GM18508 (cell line): ENCODE data around the gene SNX4.

Experiments used
- ATAC-seq: cut with Tn5 transposase; IDR thresholded peaks from one replicate; pipeline ENCODE4 v1.9.1; 2021; ENCODE audit warnings: moderate number of reproducible peaks; ENCODE audit not compliant: insufficient read depth, unreplicated experiment

Gene SNX4

DNA sequence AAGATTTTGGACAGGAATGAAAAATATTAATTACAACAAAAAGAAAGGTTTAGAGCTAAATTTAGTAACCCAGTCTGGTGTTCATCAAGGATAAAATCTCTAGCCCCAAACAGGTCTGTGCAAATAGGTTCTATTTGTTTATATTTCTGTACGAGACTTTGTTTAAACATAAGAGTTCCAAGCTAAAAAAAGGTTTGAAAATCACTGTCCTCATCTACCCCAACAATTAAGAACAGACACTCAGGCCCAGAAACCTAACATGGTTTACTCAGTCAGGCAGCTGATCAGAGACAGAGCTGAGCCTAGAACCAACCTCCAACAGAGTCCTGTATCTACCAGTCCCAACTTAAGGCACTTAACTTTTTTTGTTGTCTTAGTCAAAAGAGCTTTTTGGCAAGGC, 49.3 kb downstream of the SNX4 start:
- no peak for ATAC-seq

DNA sequence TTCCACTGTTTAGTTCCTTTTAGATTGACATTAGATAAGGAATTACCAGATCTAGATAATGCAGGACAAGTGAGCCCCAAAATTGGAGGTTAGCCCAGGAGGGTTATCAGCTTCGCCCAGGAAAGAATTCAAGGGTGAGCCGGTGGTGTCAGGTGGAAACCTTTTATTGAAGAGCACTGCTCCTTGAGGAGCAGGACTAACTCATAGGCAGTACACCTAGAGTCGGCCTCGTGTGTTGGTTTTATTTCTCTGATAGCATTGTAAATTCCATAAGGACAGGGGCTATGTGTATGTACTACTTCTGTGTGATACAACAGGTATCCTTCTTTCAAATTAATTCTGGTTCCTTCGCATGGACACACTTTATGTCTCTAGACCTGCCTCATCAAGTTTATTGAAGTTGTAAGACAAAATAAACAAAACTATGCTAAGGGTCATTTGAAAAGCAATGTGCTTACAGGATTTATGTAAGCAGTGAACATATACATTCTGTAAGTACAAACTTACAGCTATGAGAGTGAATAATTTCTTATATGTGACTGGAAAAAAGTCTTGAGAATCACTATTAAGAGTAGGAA, 57.2 kb downstream of the SNX4 start:
- ATAC-seq, result no peak

DNA sequence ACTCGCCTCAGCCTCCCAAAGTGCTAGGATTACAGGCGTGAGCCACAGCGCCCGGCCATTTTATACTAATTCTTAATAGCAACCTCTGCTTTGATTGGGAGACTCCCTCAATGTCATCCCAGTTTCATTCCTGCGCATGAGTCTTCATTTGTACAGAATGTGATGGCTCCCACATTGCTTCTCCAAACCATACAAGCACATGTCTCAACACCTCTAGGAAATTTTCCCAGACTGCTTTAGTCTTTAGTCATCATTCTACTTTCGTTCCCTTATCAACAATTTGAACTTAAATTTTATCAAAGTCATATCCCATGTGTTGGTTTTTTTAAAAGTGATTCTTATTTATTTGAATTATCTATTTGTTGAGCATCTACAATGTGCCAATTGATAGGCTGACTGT, 58.1 kb downstream of the SNX4 start:
- ATAC-seq, result no peak

DNA sequence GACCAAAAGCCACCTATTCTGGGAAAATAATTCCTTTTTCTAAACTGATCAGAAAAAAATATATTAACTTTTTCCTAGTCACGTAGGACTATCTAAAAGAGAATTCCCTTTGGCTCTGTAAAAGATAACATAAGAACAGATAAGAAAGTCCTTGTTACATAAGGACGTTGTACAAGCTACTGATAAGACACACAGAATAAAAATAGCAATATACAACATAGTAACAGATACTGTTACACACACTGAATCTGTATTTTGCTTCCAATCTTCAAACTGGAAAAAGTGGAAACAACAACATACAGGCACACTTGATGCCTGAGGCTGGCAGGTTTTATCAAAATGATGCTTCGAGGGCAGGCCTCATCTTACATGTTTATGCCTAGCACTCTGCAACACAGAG, 59.8 kb downstream of the SNX4 start:
- ATAC-seq, result no peak

DNA sequence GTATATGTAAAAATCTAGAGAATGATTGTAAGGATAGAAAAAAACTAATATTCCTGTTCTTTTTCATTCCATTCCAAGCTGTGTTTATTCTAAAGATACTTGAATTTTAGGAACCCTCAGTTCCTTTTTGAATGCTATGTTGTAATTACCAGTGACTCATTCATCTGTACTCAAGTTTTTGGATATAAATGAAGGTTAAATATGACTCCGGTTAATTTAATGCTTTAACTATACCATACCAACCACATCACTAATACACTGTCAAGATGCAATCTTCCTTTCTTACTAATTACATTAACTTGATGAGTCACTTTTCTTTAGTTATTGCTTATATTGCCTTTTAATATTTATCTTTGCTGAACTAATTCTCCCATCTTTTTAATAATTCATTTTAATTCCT, 76.1 kb downstream of the SNX4 start:
- no peak for ATAC-seq

DNA sequence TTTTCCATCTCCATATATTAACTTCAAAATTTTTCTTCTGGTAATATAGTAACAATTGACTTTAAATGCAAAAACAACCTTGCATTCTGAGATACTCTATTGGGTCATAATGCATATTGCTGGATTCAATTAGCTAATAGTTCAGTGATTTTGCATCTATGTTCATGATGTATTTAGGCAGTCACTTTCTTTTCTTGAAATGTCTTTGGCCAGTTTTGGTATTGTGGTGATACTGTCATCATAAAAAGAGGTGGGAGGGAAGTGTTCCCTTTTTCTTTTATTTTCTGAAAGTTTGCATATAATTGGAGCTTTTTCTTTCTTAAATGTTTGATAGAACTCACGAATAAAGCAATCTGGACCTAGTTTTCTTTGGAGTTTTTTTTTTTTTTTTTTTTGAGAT, 77.5 kb downstream of the SNX4 start:
- ATAC-seq, result no peak

DNA sequence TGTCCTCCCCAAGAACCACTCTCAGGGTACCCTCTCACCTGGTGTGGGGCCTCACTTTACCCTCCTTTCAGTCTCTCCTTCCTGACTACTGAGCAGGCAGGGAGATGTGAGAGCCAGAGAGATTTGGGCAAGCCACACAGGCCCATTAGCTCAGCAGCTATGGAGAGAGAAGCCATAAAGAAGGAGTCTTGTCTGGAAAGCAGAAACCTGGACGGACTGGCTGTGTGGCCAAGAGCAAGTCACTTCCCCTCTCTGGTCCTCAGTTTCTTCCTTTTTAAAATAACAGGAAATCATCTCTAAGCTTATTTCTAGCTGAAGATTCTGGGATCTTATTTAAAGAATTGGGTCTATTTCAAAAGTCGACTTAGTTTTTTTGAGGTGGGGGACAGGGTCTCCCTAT, 79.0 kb downstream of the SNX4 start:
- ATAC-seq, result no peak

DNA sequence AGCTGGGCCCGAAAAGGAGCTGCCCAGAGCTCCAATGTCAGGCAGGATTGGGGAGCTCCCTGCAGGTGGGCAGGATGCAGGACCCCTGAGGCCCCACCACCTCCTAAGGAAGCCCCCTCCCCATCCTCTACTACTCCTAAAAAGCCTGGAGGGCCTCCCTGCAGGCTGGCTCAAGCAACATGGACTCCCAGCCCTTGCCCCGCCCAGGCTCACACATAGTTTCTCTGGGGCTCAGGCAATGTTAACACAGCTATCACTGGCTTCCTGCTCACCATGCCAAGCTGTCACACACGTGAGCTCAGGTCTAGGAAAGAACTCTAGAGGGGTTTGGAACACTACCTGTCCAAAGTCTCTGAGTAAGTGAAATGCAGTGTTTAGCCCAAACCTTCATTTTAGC, 79.4 kb downstream of the SNX4 start:
- ATAC-seq, result no peak

DNA sequence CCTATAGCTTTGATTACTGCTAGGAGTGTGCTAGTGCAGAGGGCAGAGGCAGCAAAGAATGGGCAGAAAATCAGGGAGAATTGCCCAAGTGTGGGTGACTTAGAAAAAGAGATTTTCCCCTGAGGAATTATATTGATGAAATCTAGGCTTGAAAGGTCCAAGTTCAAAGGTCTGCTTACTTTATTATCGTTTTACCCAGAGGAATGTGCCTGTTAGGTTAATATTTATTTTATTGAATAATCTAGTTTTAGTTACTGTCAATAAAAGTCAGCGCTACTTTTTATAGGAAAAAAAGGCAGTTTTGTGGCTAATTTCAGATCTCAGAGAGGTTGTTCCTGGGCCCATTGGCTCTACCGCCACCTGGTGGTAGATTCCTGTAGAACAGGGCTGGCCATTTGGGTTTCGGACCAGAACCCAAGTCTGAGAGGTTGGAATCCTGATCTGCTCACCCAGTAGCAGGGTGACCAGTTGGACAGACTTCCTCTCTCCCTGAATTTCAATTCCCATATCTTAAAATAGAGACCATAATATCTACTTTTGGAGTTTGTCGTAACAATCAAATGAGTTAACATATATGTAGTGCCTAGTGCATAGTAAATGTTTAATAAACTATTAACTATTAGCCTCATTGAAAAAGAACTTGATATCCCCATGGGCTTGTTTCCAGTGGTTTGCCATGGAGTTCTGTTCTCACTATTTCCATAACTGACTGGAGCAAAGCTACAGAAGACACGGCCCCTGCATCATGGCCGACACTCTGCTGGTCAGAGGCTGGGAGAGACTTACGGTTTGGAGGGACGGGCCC, 82.2 kb downstream of the SNX4 start:
- ATAC-seq, result no peak

DNA sequence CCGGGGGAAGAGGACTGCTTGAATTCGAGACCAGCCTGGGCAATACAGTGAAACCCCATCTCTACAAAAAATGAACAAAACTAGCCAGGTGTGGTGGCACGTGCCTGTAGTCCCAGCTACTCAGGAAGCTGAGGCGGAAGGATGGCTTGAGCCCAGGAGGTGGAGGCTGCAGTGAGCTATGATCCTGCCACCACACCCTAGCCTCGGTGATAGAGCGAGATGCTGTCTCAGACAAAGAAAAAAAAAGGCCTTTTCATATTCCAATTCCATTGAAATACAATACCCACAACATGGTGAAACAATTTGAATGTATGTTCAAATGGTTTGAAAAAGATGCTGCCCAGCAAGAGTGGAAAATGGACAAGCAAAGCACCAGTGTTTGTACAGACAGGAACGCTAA, 83.1 kb downstream of the SNX4 start:
- no peak for ATAC-seq

DNA sequence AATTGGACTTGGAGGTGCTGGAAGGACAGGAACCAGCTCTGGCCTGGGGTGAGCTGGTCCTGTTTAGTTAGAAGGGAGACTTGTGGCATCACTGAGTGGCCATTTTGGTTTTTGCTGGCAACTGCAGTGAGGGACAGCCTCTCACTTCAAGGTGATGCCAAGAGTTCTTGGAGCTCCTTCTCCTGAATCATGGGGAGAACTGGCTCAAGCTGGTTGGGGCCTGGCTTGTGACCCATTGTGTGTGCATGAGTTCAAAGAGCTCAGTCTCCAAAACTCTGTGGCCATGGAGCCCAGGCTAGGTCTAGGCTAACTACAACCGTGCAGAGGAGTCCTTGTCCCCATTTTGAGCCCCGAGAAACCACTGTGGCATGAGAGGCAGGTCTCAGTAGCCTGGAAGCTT, 84.8 kb downstream of the SNX4 start:
- ATAC-seq, result no peak

DNA sequence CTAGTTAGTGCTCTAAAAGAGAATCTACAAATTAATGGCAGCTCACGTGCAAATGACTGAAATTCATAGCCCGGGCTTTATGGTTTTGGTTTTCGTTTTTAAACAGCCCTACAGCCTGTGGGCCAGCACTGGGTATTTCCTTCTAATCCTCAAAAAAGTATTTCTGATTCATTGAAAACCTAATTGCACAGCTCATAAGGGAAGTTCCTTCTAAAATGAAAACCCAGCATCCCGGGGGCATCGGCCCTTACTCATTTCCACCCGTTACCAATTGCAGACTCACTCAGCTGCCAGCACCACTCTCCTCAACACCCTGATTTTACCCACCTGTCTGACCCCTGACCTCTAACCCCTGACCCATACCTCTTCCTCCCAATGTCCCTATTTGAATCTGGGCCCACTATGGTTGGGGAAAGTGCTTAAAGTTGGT, 85.4 kb downstream of the SNX4 start:
- no peak for ATAC-seq

DNA sequence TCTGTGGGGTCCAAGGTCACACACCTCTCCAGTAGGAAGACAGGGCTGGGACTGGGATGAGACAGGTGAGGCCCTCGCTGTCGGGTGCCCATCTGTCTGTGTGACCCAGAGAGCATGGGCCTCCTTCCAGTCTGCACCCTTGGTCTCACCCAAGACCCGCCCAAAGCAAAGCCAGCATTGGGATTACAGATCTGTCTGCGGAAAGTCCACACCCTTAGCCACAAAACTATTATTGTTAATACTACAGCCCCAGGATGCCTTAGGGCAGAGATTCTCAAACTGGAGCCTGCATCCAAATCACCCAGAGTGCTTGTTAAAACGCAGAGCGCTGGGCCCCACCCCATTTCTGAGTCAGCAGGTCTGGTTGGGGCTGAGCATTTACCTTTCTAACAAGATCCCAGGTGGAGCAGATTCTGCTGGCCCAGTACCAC, 86.4 kb downstream of the SNX4 start:
- no peak for ATAC-seq

DNA sequence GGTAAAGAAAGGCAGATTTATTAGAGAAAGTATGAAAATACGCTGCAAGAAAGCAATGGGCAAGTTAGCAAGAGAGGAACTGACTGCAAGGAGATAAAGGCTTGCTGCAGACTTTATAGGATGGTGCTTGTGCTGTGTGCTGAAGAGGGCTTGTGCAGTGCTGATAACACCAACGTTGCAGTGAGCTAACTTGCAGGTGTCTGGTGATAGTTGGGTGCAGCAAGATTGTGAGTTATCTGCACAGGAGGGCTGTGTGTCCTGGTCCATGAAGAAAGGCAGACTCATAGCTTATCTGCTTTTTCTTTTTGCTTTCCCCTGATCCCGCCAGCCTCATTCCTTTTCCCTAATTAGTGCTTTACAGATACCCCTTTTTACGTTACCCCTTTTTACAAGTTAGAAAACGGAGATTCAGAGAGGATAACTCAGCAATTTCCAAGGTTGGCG, 86.9 kb downstream of the SNX4 start:
- ATAC-seq, result no peak

DNA sequence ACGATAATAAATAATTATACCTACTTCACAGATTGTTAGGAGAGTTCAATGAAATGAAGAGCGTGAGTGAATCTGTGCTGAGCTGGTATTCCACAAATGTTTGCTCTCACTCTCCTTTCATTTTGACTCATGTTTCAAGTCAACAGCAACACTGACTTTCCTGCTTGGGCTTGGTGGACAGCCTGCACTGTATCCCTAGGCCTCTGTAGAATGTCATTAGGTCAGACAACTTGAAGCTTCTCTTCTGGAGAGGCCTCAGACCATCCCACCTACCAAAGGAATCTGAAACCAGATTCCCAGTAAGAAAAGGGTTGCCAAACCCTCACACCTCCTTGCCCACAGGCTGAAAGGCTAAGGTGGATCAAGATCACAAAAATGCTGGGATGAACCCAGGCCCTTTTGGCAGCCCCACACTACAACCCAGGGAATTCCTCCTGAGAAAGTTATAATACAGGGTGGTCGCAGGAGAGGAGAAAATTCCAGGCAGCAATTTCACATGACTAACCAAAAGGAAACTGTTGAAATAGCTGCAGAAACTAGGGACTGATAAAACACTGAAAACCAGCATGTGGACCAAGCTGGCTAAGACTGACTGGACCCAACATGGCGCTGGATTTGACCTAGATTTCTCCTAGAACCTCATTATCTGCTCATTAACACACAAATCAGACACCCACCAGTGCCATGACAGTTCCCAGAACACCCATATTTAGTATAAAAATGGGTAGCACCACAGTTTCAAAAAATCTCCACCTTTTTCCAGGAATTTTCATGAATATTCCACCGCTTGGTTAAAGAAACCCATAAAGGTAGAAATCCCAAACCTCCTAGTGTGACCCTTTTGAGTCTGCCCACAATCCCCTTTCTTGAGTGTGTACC, 87.9 kb downstream of the SNX4 start:
- no peak for ATAC-seq

DNA sequence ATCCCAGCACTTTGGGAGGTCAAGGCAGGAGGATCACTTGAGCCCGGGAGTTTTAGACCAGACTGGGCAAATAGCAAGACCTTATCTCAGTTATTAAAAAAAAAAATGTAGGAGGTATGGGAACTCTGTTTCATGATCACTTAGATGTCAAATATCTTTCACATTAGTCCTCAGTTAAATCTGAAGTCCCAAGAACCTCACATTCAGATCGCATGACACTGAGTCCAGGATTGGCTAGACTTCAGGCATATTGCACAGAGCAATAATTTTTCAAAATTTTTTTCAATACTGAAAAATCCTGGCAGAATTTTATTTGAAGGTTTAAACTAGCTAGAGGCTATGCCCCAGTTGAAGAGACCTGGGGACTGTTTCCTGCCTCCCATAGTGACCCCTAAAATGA, 88.6 kb downstream of the SNX4 start:
- no peak for ATAC-seq

DNA sequence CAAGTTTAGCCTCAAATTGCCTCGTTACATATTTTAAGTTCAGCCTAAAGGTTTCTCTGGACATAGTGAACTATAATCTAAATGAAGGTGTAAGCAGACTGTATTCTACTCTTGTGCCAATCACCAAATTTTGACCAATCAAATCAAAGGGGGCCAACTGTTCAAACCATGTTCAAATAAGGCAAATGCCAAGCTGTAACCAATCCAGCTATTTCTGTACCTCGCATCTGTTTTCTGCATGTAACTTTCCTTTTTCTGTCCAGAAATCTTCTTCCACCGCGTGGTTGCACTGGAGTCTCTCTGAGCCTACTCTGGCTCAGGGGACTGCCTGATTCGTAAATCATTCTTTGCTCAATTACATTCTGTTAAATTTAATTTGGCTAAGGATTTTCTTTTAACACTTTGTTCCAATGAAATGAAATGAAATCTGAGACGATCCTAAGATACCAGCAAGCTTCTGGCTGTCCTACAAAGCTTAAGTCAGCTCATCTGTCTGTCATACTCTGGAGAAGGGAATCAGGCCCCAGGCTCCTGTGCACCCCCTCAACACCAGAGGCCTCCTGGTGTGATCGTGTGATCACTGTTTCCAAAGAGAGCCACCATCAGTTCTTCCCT, 91.7 kb downstream of the SNX4 start:
- no peak for ATAC-seq

DNA sequence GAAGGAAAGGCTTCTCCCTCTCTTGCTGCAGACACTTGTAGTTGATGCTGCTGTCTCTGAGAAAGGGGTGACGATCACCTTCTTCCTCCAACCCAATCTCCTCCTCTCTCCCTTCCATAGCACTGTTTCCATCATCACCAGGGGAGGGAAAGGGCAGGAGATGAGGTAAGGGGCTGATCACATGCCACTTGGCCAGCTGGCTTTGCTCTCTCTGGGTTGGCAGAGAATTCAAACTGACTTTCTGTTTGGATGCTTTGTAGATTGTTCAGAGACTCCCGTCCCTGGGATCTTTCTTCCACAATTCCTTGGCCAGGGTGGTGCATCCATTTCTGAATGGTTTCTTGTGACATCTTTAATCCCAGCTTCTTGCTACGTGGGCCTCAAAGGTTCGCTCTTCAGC, 101.7 kb downstream of the SNX4 start:
- no peak for ATAC-seq

DNA sequence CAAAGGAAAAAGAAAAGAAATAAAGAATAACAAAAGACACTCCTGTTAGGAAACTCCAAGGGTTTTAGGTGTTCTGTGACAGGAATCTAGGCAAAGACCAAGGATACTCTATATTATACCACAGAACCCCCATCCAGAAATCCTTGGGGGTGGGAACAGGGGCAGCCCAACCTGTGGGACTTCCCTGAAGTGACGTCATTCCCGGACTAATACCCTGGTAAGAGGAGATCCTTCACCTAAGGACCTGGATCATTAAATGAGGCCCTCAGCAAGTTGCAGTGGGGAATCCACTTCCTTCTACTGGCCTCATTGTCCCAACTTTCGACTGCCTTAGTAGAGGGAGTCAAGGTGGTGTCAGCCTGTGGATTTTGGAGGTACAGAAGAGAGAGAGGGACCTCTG, 103.8 kb downstream of the SNX4 start:
- no peak for ATAC-seq

DNA sequence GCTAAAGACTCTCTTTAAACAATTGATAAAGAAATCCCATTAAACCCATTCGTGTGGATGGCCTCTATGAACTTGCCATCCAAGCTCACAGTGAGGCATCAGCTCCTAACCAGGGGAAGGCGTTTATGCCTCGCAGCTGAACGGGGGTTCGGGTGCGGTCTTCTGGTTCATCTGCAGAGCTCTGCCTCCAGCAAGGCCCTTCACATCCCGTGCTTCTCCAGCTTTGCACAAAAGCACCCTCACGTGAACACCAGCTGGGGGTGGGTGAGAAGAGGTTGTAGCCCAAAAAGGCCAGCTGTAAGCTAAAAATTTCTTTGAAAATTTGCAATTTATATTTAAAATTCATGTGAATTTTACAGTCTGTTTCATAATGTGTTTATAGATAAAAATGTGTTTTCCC, 105.3 kb downstream of the SNX4 start:
- no peak for ATAC-seq

DNA sequence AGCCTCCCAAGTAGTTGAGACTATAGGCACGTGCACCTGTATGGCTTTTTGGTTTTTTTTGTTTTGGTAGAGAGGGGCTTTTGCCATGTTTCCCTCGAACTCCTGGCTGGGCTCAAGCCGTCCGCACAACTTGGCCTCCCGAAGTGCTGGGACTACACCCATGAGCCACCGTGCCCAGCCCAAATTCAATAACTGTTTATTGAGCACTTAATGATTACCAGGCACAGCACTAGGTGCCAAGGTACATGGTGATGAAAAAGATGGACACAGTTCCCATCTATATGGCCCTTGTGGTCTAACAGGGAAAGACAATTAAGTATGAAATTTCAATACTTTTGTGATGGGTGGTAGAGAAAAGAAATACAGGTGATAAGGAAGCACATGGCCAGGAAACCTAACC, 109.1 kb downstream of the SNX4 start:
- no peak for ATAC-seq
